ENCODE measurements around the gene NUMB. TPM values are rescaled to one million over a fixed set of nuclear protein-coding genes. Genes with fewer than 3 reads are reported as not detected.

Gene NUMB
- total RNA-seq, 1 donor from 2014 or later: 18.2 TPM

DNA sequence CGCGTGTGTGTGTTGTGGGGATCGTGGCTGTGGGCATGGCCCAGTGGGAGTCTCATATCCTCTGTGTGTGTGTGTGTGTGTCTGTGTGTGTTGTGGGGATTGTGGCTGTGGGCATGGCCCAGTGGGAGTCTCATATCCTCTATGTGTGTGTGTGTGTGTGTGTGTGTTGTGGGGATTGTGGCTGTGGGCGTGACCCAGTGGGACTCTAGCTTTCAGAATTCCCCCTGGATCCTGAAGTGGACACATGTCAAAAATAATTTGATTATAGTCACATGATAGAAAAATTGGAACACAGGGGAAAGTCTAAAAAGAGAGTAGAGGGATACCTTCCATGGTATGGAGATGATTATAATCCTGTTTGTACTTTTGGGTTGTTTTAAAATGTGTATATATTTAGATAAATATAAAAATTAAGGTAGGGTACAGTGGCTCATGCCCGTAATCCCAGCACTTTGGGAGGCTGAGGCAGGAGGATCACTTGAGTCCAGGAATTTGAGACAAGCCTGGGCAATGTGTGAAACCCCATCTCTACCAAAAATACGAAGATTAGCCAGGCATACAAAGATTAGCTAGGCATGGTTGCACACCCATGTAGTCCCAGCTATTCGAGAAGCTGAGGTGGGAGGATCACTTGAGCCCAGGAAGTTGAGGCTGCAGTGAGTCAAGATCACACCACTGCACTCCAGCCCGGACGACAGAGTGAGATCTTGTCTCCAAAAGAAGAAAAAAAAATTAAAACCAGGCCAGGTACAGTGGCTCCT, 210.1 kb downstream of the NUMB start:
- H3K36me3 ChIP-seq (ENCODE audit: control insufficient read depth, insufficient read depth, low read length): peaks cover 1% of the 10 kb centered on the region
- no peak for FAIRE-seq
- H3K4me3 ChIP-seq (ENCODE audit: low read depth, low read length): no peak overlapping the region
- H3K27me3 ChIP-seq (ENCODE audit: control insufficient read depth, insufficient read depth, low read length): no peaks in the 10 kb centered on the region
- TF ChIP-seq, protein P1, sequence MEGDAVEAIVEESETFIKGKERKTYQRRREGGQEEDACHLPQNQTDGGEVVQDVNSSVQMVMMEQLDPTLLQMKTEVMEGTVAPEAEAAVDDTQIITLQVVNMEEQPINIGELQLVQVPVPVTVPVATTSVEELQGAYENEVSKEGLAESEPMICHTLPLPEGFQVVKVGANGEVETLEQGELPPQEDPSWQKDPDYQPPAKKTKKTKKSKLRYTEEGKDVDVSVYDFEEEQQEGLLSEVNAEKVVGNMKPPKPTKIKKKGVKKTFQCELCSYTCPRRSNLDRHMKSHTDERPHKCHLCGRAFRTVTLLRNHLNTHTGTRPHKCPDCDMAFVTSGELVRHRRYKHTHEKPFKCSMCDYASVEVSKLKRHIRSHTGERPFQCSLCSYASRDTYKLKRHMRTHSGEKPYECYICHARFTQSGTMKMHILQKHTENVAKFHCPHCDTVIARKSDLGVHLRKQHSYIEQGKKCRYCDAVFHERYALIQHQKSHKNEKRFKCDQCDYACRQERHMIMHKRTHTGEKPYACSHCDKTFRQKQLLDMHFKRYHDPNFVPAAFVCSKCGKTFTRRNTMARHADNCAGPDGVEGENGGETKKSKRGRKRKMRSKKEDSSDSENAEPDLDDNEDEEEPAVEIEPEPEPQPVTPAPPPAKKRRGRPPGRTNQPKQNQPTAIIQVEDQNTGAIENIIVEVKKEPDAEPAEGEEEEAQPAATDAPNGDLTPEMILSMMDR (IDR thresholded peaks at IDR 0.05; ENCODE audit: insufficient read depth, low read length, severe bottlenecking): no peak
- peak; percentile 82 for DNase-seq (ENCODE audit: low read depth)

DNA sequence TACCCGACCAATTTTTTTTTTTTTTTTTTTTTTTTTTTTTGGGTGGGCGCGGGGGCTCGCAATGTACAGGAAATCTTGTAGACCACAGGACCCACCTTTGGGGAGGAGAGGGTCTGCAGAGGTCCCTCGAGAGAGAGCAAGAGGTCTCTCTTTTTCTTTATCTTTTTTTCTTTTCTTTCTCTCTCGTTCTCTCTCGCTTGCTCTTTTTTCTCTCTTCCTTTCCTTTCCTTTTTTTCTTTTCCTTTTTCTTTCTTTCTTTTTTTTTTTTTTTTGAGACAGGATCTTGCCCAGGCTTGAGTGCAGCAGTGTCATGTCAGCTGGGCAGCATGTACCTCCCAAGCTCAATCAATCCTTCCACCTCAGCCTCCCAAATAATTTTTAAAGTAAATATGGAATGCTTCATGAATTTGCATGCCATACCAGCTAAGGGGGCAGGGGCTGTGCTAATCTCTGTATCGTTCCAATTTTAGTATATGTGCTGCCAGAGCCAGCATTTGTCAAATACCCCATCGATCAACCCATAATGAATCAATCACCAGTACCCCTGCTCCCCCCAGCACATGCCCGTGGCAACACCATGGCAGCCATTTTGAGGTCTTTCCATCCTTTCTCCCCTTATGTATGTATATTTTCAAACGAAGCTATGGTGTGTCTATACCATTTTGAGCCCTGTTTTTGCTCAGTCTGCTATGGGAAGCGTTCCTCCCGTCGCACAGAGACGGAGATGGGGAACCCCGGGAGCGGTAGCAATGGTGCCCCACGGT, 211.8 kb downstream of the NUMB start:
- no peaks in the 10 kb centered on the region for H3K27me3 ChIP-seq (ENCODE audit: control insufficient read depth, insufficient read depth, low read length)
- no peaks in the 10 kb centered on the region for H3K36me3 ChIP-seq (ENCODE audit: control insufficient read depth, insufficient read depth, low read length)
- FAIRE-seq (no peak), DNase-seq (ENCODE audit: low read depth) (no peak)
- H3K4me3 ChIP-seq (ENCODE audit: low read depth, low read length): peak overlapping the region; percentile 45
- TF ChIP-seq, protein P1 (IDR thresholded peaks at IDR 0.05; ENCODE audit: insufficient read depth, low read length, severe bottlenecking): no peak

- DNase-seq (ENCODE audit: low read depth) (peak; percentile 39), FAIRE-seq (no peak)
- H3K36me3 ChIP-seq (ENCODE audit: control insufficient read depth, insufficient read depth, low read length): no peaks in the 10 kb centered on the region
- no peaks in the 10 kb centered on the region for H3K27me3 ChIP-seq (ENCODE audit: control insufficient read depth, insufficient read depth, low read length)
- H3K4me3 ChIP-seq (ENCODE audit: low read depth, low read length): peak overlapping the region; percentile 45
- TF ChIP-seq, protein P1 (IDR thresholded peaks at IDR 0.05; ENCODE audit: insufficient read depth, low read length, severe bottlenecking): no peak
Measured at GRCh38 chr14:73245480-73246325, 212.6 kb downstream of the NUMB start.

DNA sequence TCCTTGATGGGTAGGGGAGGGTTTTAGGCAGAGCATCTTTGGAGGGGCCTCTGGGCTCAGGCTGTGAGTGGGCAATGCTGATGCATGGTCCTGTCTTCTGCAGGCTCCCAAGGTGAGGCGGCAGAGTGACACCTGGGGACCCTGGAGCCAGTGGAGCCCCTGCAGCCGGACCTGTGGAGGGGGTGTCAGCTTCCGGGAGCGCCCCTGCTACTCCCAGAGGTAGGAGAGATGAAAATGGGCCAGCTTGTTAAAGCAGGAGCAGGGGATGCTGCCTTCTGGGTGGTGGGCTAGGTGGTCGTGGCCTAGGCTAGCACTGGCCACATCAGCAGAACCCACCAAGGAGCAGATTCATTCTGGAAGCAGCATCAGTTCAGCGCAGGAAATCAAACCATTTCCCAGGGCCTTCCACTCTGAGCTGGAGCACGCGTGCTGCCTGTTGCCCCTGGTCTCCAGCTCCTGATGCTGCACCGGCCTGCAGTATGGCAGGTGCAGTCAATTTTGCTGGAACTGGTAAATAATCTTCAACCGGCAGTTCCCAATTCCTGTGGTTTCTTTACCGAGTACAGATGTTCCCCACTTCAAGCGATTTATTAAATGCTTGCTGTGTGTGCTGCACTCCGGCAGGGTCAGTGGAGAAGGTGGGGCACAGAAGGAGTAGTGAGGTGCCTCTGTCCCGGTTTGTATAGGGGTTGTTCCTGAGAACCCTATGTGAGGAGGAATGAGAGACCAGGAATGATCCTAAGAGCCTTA, 213.6 kb downstream of the NUMB start:
- Histone ChIP-seq H3K36me3 (ENCODE audit: control insufficient read depth, insufficient read depth, low read length) (no peaks in the 10 kb centered on the region), H3K27me3 (ENCODE audit: control insufficient read depth, insufficient read depth, low read length) (peaks cover 2% of the 10 kb centered on the region), H3K4me3 (ENCODE audit: low read depth, low read length) (no peak overlapping the region)
- DNase-seq (ENCODE audit: low read depth) (no peak), FAIRE-seq (peak; percentile 23)
- TF ChIP-seq, protein P1 (IDR thresholded peaks at IDR 0.05; ENCODE audit: insufficient read depth, low read length, severe bottlenecking): no peak

DNA sequence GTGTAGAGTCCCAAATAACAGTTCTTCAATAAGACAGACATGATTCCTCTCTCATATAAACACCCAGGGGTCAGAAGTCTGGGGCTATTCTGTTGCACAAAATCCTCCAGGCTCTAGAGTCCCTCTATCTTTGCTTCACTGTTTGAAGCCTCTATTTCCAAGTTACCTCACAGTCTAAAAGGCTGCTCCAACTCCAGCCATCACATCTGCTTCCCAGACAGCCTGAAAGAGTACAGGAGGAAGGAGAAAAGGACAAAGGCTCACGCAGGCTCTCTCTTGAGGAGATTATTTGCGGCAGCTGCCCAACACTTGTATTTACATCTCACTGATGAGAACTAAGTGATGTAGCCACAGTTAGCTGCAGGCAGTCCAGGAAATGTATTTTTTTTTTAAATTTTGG, 214.6 kb downstream of the NUMB start:
- Histone ChIP-seq H3K27me3 (ENCODE audit: control insufficient read depth, insufficient read depth, low read length) (peaks cover 2% of the 10 kb centered on the region), H3K36me3 (ENCODE audit: control insufficient read depth, insufficient read depth, low read length) (no peaks in the 10 kb centered on the region), H3K4me3 (ENCODE audit: low read depth, low read length) (no peak overlapping the region)
- DNase-seq (ENCODE audit: low read depth) (no peak), FAIRE-seq (no peak)
- TF ChIP-seq, protein P1 (IDR thresholded peaks at IDR 0.05; ENCODE audit: insufficient read depth, low read length, severe bottlenecking): no peak
